Adrenal gland (tissue), 5 donors: ENCODE measurements around the gene RNU5B-1.

Experiments
- POLR2A ChIP-seq, 2 donors: fragments of 450-650 bp; IDR thresholded peaks; one replicate each; pipeline ENCODE4 v1.6.1; 2017; ENCODE audit warnings: antibody characterized with exemption in 2 of 2, mild to moderate bottlenecking in 2 of 2, moderate library complexity in 1 of 2
- TF ChIP-seq, protein P1 (sequence below), 6 experiments: fragments of 450-650 bp in 4 of 6; fragments of 200-600 bp in 2 of 6; sonication (generic) in 1 of 6; IDR thresholded peaks; 1 replicate in 5 of 6; 2 replicates in 1 of 6; pipeline versions ENCODE4 v1.5.1 to v1.8.0; 2016 to 2021; ENCODE audit warnings: antibody characterized with exemption in 6 of 6, mild to moderate bottlenecking in 2 of 6, moderate library complexity in 1 of 6
- donor health status: DM: no; HTN: no; CAD: no.

DNA sequence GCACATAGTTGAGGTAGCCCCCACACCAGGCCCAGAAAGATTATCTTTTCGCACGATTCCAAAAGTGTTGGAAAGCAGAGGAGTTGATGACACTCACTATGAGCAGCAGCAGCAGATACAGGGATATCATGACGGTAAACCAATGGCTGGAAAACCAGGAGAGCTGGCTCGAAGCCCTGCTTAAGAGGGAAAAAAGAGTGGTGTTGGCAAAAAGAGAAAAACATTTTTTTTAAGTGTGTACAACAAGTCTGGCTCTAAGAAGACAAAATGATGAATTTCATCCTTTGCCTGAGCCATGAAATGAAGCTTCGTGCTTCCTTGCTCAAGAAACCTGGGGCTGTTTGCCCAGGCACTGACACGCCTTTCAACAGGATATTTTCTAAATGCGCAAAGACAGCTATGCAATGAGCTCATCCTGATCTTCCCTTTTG, 45.1 kb upstream of the RNU5B-1 start:
- TF ChIP-seq, protein P1, sequence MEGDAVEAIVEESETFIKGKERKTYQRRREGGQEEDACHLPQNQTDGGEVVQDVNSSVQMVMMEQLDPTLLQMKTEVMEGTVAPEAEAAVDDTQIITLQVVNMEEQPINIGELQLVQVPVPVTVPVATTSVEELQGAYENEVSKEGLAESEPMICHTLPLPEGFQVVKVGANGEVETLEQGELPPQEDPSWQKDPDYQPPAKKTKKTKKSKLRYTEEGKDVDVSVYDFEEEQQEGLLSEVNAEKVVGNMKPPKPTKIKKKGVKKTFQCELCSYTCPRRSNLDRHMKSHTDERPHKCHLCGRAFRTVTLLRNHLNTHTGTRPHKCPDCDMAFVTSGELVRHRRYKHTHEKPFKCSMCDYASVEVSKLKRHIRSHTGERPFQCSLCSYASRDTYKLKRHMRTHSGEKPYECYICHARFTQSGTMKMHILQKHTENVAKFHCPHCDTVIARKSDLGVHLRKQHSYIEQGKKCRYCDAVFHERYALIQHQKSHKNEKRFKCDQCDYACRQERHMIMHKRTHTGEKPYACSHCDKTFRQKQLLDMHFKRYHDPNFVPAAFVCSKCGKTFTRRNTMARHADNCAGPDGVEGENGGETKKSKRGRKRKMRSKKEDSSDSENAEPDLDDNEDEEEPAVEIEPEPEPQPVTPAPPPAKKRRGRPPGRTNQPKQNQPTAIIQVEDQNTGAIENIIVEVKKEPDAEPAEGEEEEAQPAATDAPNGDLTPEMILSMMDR (IDR thresholded peaks at IDR 0.05), result no peak
- no peak for TF ChIP-seq POLR2A (IDR thresholded peaks at IDR 0.05)
